Esophagus squamous epithelium (tissue), 4 donors: ENCODE measurements around the gene CELF2.

Experiments
- POLR2A ChIP-seq, 4 donors: fragments of 450-650 bp; IDR thresholded peaks; one replicate each; pipeline ENCODE4 v1.6.1; 2017; ENCODE audit warnings: antibody characterized with exemption in 4 of 4, mild to moderate bottlenecking in 4 of 4, moderate library complexity in 3 of 4
- TF ChIP-seq, protein P1 (sequence below), 6 experiments: fragments of 450-650 bp in 4 of 6; fragments of 200-600 bp in 2 of 6; sonication (generic) in 2 of 6; IDR thresholded peaks; one replicate each; pipeline ENCODE4 v1.5.1; 2016 to 2019; ENCODE audit warnings: antibody characterized with exemption in 6 of 6, mild to moderate bottlenecking in 4 of 6, moderate library complexity in 4 of 6

DNA sequence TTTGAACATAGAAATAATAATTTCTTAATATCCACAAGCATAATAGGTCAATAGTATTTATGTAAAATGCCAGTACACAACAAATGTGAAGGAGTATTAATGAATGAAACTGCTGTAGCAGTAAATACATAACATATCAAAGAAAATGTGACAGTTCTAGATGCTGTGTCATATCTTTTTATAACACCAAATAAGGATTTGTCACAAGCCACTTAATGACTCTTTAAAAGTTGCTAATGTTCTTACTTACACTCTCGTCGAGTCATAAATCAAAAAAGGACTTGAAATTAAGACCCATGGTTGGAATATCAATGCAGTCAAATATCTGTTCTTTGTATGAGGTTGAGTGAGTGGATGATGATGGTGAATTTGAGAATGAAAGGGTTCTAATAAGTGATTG is 96.6 kb downstream of the CELF2 start:
- no peak for TF ChIP-seq POLR2A (IDR thresholded peaks at IDR 0.05)
- TF ChIP-seq, protein P1, sequence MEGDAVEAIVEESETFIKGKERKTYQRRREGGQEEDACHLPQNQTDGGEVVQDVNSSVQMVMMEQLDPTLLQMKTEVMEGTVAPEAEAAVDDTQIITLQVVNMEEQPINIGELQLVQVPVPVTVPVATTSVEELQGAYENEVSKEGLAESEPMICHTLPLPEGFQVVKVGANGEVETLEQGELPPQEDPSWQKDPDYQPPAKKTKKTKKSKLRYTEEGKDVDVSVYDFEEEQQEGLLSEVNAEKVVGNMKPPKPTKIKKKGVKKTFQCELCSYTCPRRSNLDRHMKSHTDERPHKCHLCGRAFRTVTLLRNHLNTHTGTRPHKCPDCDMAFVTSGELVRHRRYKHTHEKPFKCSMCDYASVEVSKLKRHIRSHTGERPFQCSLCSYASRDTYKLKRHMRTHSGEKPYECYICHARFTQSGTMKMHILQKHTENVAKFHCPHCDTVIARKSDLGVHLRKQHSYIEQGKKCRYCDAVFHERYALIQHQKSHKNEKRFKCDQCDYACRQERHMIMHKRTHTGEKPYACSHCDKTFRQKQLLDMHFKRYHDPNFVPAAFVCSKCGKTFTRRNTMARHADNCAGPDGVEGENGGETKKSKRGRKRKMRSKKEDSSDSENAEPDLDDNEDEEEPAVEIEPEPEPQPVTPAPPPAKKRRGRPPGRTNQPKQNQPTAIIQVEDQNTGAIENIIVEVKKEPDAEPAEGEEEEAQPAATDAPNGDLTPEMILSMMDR (IDR thresholded peaks at IDR 0.05), result no peak
